Gastroesophageal sphincter (tissue), 3 donors: ENCODE results near the gene MXRA8.

Experiments
- EP300 ChIP-seq: sonication (generic); formaldehyde crosslinking; IDR thresholded peaks from one replicate; pipeline ENCODE4 v1.6.1; 2017; ENCODE audit warnings: antibody characterized with exemption, mild to moderate bottlenecking
- POLR2AphosphoS5 ChIP-seq: sonication (generic); formaldehyde crosslinking; IDR thresholded peaks from one replicate; pipeline ENCODE4 v1.6.1; 2017; ENCODE audit warnings: antibody characterized with exemption
- TF ChIP-seq, protein P1 (sequence below), 4 experiments: fragments of 200-600 bp in 2 of 4; fragments of 450-650 bp in 2 of 4; sonication (generic) in 1 of 4; IDR thresholded peaks; one replicate each; pipeline ENCODE4 v1.5.1; 2017 to 2019; ENCODE audit warnings: antibody characterized with exemption in 4 of 4, mild to moderate bottlenecking in 2 of 4, moderate library complexity in 2 of 4

DNA sequence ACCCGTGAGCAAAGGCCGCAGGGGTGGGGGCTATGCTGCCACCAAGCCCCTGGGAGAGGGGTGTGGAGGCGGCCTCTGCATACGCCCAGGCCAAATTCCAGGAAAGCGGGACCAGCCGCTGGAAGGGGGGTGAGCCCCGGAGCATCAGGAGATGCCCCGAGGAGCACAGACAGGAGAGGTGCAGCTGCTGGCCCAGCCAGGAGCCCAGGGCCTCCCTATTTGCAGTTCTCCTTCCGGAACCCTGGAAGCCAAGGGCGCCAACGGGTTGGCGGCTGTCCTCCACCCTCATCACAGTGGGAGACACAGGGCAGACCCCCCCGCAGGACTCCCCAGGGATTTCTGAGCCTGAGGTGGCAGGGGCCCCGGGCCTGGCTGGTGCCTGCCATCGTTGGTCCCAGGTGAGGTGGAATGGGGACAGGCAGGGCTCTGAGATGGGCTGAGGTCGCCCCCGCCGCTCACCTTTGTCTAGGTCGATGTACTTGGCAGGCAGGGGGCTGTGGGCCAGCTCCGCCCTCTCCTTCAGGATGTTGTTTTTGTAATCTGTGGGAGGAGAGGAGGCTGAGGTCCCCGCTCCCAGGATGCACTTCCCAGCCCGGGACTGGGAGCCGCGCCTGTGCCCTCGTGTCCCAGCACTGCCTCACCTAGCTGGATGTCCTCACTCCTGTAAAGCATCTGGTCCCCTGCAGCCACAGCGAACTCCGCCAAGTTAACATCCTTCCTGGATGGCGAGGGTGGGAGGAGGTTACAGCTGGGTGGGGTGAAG, 4.8 kb downstream of the MXRA8 start:
- TF ChIP-seq, protein P1, sequence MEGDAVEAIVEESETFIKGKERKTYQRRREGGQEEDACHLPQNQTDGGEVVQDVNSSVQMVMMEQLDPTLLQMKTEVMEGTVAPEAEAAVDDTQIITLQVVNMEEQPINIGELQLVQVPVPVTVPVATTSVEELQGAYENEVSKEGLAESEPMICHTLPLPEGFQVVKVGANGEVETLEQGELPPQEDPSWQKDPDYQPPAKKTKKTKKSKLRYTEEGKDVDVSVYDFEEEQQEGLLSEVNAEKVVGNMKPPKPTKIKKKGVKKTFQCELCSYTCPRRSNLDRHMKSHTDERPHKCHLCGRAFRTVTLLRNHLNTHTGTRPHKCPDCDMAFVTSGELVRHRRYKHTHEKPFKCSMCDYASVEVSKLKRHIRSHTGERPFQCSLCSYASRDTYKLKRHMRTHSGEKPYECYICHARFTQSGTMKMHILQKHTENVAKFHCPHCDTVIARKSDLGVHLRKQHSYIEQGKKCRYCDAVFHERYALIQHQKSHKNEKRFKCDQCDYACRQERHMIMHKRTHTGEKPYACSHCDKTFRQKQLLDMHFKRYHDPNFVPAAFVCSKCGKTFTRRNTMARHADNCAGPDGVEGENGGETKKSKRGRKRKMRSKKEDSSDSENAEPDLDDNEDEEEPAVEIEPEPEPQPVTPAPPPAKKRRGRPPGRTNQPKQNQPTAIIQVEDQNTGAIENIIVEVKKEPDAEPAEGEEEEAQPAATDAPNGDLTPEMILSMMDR (IDR thresholded peaks at IDR 0.05), result no peak
- no peak for TF ChIP-seq EP300
- no peak for TF ChIP-seq POLR2AphosphoS5
